ENCODE results near the gene ATP6V0E1. TPM values are rescaled to one million over a fixed set of nuclear protein-coding genes. Genes with fewer than 3 reads are reported as not detected.
A peak's percentile ranks its signal among the peaks of the same experiment; 100 is the strongest.

ATP6V0E1 gene
- total and polyA plus RNA-seq, 2 of the 8 experiments (the other 6 are each of a cell fraction or from before 2014, with no cell fraction given) = 108 to 134 TPM

Small RNAs within 50 kb of the gene (small RNA-seq; reads per million reads assigned to genes)
- gene RF00019 (ENCODE audit: insufficient read depth) (not detected), gene SNORA74B (ENCODE audit: insufficient read depth) (9.4 reads per million, percentile 80 among the genes with 10 or more reads in this experiment)

Other genes with a start within 250 kb of the ATP6V0E1 start
- 6.5 and 8.6 TPM in 2 replicates for gene DUSP1, start 212.6 kb upstream of the ATP6V0E1 start, total RNA-seq (2021; fragmentation: NEBNext Ultra II Directional; extraction: Animal tissue kit (Norgen Biotek cat#: 25700))
- 11.4 and 11.7 TPM in 2 replicates for gene DUSP1, start 212.6 kb upstream of the ATP6V0E1 start, polyA plus RNA-seq (2011; rRNA removed)
- 95.3 and 96.1 TPM in 2 replicates for gene ERGIC1, start 149.5 kb upstream of the ATP6V0E1 start, total RNA-seq (2021; fragmentation: NEBNext Ultra II Directional; extraction: Animal tissue kit (Norgen Biotek cat#: 25700))
- gene ERGIC1, start 149.5 kb upstream of the ATP6V0E1 start, polyA plus RNA-seq (2011; rRNA removed) = 106 and 119 TPM in 2 replicates
- gene RPL26L1, start 24.3 kb upstream of the ATP6V0E1 start, total RNA-seq (2021; fragmentation: NEBNext Ultra II Directional; extraction: Animal tissue kit (Norgen Biotek cat#: 25700)) = 53.2 and 58.2 TPM in 2 replicates
- 42.2 and 80.4 TPM in 2 replicates for gene RPL26L1, start 24.3 kb upstream of the ATP6V0E1 start, polyA plus RNA-seq (2011; rRNA removed)
- 4.7 and 5.0 TPM in 2 replicates for gene CREBRF, start 72.6 kb downstream of the ATP6V0E1 start, total RNA-seq (2021; fragmentation: NEBNext Ultra II Directional; extraction: Animal tissue kit (Norgen Biotek cat#: 25700))
- 0.86 and 1.2 TPM in 2 replicates for gene CREBRF, start 72.6 kb downstream of the ATP6V0E1 start, polyA plus RNA-seq (2011; rRNA removed)
- gene BNIP1, start 160.8 kb downstream of the ATP6V0E1 start, total RNA-seq (2021; fragmentation: NEBNext Ultra II Directional; extraction: Animal tissue kit (Norgen Biotek cat#: 25700)) = 11.8 and 13.5 TPM in 2 replicates
- gene BNIP1, start 160.8 kb downstream of the ATP6V0E1 start, polyA plus RNA-seq (2011; rRNA removed) = 14.6 and 14.7 TPM in 2 replicates